GM18951 (cell line): Measurements from ENCODE around the gene NEU2.
"Not testable (repeated sequence)": the region's sequence is repeated elsewhere in the genome, so short reads cannot be mapped to it uniquely, and the experiment has no call there.

Experiments
- POLR2A ChIP-seq: IDR thresholded peaks from 4 replicates; pipeline ENCODE4 v1.6.1; 2011; ENCODE audit warnings: mild to moderate bottlenecking; ENCODE audit not compliant: insufficient read length, insufficient read depth; ENCODE audit errors: extremely low read depth
- in situ Hi-C: fragments of 300-500 bp; cut with MboI; formaldehyde crosslinking; loops from one replicate; pipeline ENCODE4 v1.12.0; 2022; ENCODE audit warnings: low sequenced_read_pairs, mixed read lengths, inconsistent platforms; ENCODE audit not compliant: unreplicated experiment

The NEU2 gene

DNA sequence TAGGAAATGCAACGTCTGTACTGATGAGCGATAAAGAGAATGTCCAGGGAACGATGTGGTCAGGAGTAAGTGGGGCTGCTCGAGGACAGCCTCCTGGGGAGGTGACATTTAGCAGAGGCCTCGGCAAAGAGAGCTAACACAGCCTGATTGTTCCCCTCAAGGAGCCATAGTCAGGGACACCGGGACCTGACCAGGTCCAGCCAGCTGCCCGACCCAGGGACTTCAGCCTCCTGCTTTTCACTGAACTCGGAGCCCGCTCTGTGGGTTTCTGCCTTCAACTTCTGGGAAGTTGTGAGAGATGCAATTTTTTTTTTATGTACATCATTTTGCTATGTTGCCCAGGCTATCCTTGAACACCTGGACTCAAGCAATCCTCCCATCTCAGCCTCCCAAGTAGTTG, 10.1 kb downstream of the NEU2 start:
- in situ Hi-C loops = loop anchor here (25.0 kb wide), 1 partner anchor 430 kb away; no protein-coding TSS in a partner anchor
- no peak for TF ChIP-seq POLR2A

- in situ Hi-C loops = loop anchor here (25.0 kb wide), 1 partner anchor 433 kb away; no protein-coding TSS in a partner anchor
- no peak for TF ChIP-seq POLR2A
Observed at GRCh38 chr2:233044974-233045605, 12.6 kb downstream of the NEU2 start.

DNA sequence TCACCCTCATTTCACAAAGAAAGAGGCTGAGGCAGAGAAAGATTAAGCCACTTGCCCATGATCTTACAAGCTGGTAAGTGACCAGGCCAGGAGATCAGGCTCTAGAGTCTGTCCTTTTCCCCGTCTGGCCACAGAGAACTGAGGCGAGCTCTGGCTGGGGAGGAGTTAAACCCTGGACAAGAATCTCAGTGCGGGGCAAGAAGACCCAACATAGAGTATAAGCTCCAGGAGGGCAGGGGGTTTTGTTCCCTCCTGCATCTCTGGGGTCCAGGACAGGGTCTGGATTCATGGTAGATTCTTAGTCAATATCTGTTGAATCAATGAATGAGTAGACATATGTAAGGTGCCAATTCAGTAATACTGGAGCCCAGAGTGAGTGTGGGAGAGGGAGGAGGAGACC, 14.7 kb downstream of the NEU2 start:
- no peak for TF ChIP-seq POLR2A
- in situ Hi-C loops = loop anchor here (25.0 kb wide), 1 partner anchor 435 kb away; no protein-coding TSS in a partner anchor

DNA sequence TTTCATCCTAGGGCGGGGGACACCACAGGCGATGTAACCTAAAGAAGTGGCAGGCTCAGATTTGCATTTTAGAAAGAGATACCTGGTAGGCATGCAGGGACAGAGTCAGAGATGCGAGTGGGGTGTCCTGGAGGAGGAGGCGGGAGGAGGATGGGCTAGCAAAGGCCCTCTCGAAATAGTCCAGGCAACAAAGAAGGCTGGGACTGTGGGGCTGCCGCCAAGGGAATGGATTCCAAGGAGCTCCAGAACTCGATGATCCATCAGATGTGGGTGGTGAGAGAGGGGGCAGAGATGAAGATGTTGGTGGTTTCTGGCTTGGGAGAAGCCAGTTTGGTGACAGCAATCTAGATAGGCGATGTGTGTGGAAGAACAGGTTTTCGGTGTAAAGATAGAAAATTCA, 15.2 kb downstream of the NEU2 start:
- TF ChIP-seq POLR2A = no peak
- in situ Hi-C loops = loop anchor here (25.0 kb wide), 1 partner anchor 435 kb away; no protein-coding TSS in a partner anchor

DNA sequence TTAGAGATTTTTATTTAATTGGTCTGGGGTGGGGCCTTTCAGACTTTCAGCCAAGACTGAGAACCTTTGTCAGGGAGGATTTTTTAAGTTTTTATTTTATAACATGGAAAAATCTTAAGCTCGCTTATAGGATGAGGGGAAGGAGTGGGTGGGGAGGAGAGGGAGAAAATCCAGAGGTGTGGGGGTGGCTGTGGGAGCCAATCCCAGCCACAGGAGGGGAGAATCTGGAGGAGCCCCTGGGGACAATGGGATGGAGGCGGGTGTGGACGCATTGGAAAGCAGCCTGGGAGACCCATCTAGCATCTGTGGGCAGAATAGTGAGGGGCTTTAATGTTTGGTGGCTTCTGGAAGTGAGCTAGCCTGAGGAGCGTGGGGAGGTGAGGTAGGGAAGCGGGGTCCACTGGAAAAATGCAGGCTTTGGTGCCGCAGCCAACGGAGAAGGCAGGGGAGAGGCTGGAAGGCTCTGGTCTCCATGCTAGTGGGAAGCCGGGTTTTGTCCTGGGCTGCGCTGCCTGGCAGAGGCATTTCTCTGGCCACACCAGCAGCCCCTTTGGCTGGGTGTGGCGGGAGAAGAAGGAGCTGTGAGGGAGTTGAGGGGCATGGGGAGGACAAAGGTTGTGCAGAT, 16.2 kb downstream of the NEU2 start:
- in situ Hi-C loops = loop anchor here (25.0 kb wide), 1 partner anchor 436 kb away; no protein-coding TSS in a partner anchor
- TF ChIP-seq POLR2A = no peak

DNA sequence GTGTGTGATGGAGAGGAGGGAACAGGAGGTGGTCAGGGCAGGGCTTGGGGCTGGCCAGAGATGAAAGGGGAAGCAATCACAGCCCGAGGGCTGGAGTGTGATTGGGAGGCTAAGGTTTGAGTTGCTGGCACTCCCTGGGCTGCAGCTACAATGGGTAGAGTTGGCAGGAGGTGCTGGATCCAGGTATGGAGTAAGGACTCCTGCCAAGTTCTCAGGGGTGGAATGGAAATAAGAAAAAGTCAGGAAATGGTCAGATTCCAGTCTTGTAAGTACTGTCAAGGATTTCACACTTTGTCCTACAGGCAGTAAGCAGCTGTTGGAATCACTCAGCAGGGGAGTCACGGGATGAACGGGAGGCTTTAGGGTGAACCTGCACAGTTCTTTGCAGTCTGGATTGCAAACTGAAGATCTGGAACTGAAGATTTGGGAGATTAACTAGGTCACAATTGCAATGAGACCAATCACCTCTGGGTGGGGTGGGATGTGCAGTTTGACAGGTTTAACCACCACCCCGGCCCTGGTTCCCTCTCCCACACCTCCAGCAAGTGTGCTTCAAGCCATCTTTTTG, 16.8 kb downstream of the NEU2 start:
- in situ Hi-C loops = loop anchor here (25.0 kb wide), 1 partner anchor 437 kb away; no protein-coding TSS in a partner anchor

GRCh38 chr2:233051241-233052149, 19.0 kb downstream of the NEU2 start:
- TF ChIP-seq POLR2A = no peak
- in situ Hi-C loops = no loop called here

More for the DNA sequence above, 16.8 kb downstream of the NEU2 start:
- no peak for TF ChIP-seq POLR2A

- in situ Hi-C loops = not testable (repeated sequence)
Observed at GRCh38 chr2:233052517-233052916, 20.0 kb downstream of the NEU2 start.

GRCh38 chr2:233053928-233054784, 21.7 kb downstream of the NEU2 start:
- TF ChIP-seq POLR2A = no peak
- in situ Hi-C loops = no loop called here

- no peak for TF ChIP-seq POLR2A
- in situ Hi-C loops = no loop called here
Observed at GRCh38 chr2:233055362-233055761, 22.9 kb downstream of the NEU2 start.

DNA sequence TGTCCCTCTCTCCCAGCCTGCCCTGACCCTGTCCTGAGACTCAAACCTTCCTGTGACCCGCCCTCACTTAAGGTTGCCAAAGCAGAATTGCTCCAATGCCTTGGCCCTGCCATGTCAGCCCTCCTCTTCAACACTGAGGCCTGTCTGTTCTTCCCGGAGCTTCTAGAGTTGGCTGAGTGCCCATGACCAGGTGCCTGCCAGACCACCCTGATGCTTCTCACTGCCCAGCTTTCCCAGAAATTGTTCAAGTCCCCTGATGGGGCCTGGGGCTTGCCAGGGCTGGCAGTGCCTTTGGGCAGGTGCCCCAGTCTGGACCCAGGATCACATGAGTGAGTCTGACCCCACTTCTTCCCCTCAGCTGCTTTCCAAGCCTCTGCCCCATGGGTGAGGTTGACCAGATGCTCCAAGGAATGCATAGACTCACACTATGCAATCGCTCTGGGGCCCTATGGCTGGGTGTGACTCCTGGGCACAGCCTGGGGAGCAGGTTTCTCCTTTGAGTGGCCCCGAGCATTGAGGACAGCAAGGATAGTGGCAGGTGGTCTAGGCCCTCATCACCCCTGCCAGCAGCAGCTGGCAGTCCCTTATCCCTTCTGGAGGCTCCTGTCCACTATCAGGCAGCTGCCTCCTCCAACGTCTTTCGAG, 24.6 kb downstream of the NEU2 start:
- in situ Hi-C loops = no loop called here
- no peak for TF ChIP-seq POLR2A
